Activated CD4-positive, alpha-beta T cell treated with anti-CD3 and anti-CD28 coated beads, Interleukin-2, amount 10 ng/mL, durations not matched to agents 24 days and 14 days (primary cell): ENCODE results near the gene RASSF5. TPM values are rescaled to one million over a fixed set of nuclear protein-coding genes. Genes with fewer than 3 reads are reported as not detected.
A peak's percentile ranks its signal among the peaks of the same experiment; 100 is the strongest.

ENCODE experiments used
- DNase-seq: peaks from one replicate; pipeline ENCODE4 v3.0.0; 2022
- H3K27ac Mint-ChIP-seq: one replicate; pipeline ENCODE4 v1.8.0; 2022; ENCODE audit warnings: mild to moderate bottlenecking, mixed read lengths
- H3K27me3 Mint-ChIP-seq: one replicate; pipeline ENCODE4 v1.8.0; 2022; ENCODE audit warnings: mixed read lengths
- H3K36me3 Mint-ChIP-seq: one replicate; pipeline ENCODE4 v1.8.0; 2022; ENCODE audit warnings: low read depth, mild to moderate bottlenecking, mixed read lengths
- H3K4me1 Mint-ChIP-seq: one replicate; pipeline ENCODE4 v1.8.0; 2021; ENCODE audit warnings: mixed read lengths
- H3K4me3 Mint-ChIP-seq: one replicate; pipeline ENCODE4 v1.8.0; 2022; ENCODE audit warnings: mild to moderate bottlenecking, moderate library complexity, mixed read lengths
- H3K9me3 Mint-ChIP-seq: one replicate; pipeline ENCODE4 v1.8.0; 2021; ENCODE audit warnings: mixed read lengths
- intact Hi-C: fragments of 100-400 bp; cut with micrococcal nuclease; formaldehyde crosslinking; loops from one replicate; pipeline ENCODE4 v1.15.1; 2023
- total RNA-seq: library from RNA; stranded (reverse); gene quantifications from 2 replicates; pipeline ENCODE4 v1.2.3, GENCODE V29; 2022

The RASSF5 gene
- total RNA-seq, 1 donor from 2014 or later, result 193 TPM

DNA sequence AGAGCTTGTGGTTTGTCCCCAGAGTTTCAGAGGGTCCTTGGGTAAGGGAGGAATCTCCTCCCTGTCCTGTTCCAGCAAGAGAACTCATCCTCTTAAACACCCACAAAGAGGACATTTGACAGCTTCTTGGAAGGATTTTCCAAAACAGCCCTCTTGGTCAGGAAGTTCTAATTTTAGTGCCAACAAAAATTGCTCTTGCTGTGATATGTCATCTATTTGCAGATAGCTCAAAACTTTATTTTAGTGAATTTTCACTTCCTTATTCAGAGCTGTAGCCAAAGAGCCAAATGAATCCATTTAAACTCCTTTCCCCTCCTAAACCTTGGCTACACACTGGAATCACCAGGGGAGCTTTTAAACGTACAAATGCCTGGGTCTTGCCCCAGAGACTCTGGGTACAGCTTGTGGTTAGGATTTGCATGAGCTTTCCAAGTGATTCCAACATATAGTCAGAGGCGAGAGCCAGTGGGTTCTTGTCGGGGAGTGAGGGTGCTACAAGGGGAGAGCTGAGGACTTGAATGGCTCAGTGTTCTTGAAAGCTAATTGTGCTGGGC, 11.8 kb upstream of the RASSF5 start:
- H3K9me3 Mint-ChIP-seq, result no peaks in the 10 kb centered on the region
- no peak for DNase-seq

DNA sequence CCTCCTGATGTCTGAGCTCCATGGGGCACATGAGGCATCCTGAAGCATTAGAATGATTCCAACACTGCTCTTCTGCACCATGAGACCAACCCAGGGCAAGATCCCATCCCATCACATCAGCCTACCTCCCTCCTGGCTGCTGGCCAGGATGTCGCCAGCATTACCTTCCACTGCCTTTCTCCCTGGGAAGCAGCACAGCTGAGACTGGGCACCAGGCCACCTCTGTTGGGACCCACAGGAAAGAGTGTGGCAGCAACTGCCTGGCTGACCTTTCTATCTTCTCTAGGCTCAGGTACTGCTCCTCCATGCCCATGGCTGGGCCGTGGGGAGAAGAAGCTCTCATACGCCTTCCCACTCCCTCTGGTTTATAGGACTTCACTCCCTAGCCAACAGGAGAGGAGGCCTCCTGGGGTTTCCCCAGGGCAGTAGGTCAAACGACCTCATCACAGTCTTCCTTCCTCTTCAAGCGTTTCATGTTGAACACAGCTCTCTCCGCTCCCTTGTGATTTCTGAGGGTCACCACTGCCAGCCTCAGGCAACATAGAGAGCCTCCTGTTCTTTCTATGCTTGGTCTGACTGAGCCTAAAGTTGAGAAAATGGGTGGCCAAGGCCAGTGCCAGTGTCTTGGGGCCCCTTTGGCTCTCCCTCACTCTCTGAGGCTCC, 11.1 kb upstream of the RASSF5 start:
- H3K4me3 Mint-ChIP-seq, result no peak overlapping the region
- H3K9me3 Mint-ChIP-seq, result no peaks in the 10 kb centered on the region
- H3K27ac Mint-ChIP-seq, result peak overlapping the region; percentile 73
- H3K36me3 Mint-ChIP-seq, result peaks cover 61% of the 10 kb centered on the region
- no peaks in the 10 kb centered on the region for H3K27me3 Mint-ChIP-seq
- H3K4me1 Mint-ChIP-seq, result peaks cover 15% of the 10 kb centered on the region
- intact Hi-C loops, result no loop called here
- DNase-seq, result no peak

More for the DNA sequence above, 11.8 kb upstream of the RASSF5 start:
- intact Hi-C loops, result no loop called here
- Mint-ChIP-seq H3K36me3 (peaks cover 65% of the 10 kb centered on the region), H3K27me3 (no peaks in the 10 kb centered on the region), H3K4me1 (peaks cover 16% of the 10 kb centered on the region), H3K27ac (no peak overlapping the region), H3K4me3 (no peak overlapping the region)

DNA sequence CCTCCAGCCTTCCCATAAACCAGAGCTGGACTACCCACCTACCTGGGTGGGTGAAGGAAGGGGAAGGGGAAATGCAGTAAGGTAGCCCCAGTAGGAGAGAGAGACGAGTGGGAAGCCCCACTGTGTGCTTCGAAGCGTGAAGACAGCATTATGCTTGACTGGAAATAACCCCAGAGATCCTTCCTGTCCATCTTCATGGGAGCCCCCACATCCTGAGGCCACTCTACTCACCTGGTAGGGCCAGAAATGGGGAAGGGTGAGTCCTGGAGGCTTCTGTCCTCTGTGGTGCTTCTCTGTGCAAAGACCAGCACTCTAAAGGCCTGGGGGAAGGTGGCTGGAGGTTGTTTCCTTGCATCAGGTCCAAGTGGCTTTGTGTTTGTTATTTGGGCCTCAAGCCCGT, 10.0 kb upstream of the RASSF5 start:
- Mint-ChIP-seq H3K36me3 (peaks cover 58% of the 10 kb centered on the region), H3K4me1 (peaks cover 17% of the 10 kb centered on the region), H3K9me3 (no peaks in the 10 kb centered on the region), H3K27me3 (no peaks in the 10 kb centered on the region), H3K4me3 (no peak overlapping the region), H3K27ac (peak overlapping the region; percentile 67)
- no peak for DNase-seq
- intact Hi-C loops, result no loop called here

DNA sequence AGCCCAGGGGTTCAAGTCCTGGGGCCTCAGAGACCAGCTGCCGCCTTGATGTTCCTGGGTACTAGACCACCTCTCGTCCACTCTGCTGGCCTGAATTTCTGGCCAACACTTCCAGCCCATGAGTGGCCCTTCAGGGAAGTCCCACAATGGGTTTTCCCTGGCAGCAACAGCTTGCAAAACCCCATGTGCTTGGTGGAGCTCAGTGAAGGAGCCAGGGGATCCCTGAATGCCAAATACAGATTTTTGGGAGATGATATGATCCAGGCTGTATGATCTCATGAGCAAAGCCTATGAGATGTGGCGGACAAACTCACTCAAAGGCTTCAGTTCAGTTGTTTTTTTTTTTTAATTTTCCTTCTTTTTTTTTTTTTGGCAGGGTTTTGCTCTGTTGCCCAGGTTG, 9.6 kb upstream of the RASSF5 start:
- Mint-ChIP-seq H3K9me3 (no peaks in the 10 kb centered on the region), H3K4me3 (no peak overlapping the region), H3K36me3 (peaks cover 55% of the 10 kb centered on the region), H3K27me3 (no peaks in the 10 kb centered on the region), H3K27ac (no peak overlapping the region), H3K4me1 (peaks cover 17% of the 10 kb centered on the region)
- no peak for DNase-seq
- intact Hi-C loops, result no loop called here

DNA sequence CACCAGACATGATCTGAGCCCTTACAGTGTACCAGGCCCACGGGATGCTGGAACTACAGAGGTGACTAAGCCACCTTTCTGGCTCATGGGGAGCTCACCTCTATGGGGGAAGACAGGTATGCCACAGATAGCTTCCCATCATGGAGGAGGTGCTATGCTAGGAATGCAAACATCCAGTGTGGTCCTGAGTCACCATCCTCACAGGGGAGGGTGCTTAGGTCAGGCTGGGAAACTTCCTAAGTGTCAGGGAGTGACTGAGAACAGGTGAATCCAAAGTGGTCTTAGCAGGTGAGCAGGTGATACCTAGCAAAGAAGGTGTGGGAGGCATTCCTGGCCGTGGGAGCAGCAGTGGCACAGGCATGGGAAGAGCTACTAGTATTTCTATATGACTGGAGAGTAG, 8.6 kb upstream of the RASSF5 start:
- Mint-ChIP-seq H3K27me3 (no peaks in the 10 kb centered on the region), H3K9me3 (no peaks in the 10 kb centered on the region), H3K27ac (no peak overlapping the region), H3K4me3 (no peak overlapping the region), H3K36me3 (peaks cover 56% of the 10 kb centered on the region), H3K4me1 (peaks cover 22% of the 10 kb centered on the region)
- intact Hi-C loops, result no loop called here
- no peak for DNase-seq

DNA sequence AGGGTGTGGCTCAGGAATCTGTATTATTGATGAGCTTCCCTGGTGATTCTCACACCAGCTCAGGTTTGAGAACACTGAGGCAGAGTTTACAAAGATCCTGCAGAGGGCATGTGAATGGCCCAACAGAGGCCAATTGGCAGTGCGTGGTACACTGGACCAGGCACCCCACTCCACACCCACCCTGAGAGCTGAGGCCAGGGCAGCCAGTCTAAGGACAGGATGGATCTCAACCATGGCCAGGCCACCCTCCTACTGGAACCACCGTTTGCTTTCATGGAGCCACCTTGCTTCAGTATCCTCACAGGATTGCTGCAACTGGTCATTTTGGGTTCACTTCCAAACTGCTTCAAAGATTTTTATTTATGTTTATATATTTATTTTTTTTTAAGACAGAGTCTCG, 7.3 kb upstream of the RASSF5 start:
- intact Hi-C loops, result no loop called here
- DNase-seq, result no peak
- Mint-ChIP-seq H3K36me3 (peaks cover 53% of the 10 kb centered on the region), H3K27ac (no peak overlapping the region), H3K4me3 (no peak overlapping the region), H3K4me1 (peaks cover 32% of the 10 kb centered on the region), H3K27me3 (no peaks in the 10 kb centered on the region), H3K9me3 (no peaks in the 10 kb centered on the region)

DNA sequence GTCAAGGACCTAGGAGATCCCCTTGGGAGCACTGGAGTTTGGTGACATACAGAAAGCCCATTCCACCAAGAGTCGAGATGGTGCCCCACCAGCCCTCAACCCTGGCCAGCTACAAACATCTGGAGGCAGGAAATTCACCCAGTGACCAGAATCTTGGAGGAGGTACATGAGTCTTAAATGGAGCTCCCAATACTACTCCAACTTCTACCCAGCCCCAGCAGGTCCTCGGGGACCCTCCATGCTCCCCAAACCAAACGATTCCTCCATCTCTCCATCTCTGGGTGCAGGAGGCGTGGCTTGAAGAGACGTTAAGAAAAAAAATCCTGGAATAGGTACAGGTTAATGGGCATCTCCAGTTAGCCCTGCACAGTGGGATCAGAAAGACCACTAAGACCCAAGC, 5.5 kb upstream of the RASSF5 start:
- DNase-seq, result no peak
- Mint-ChIP-seq H3K9me3 (no peaks in the 10 kb centered on the region), H3K36me3 (peaks cover 39% of the 10 kb centered on the region), H3K4me3 (no peak overlapping the region), H3K27ac (no peak overlapping the region), H3K27me3 (peaks cover 3% of the 10 kb centered on the region), H3K4me1 (peaks cover 33% of the 10 kb centered on the region)
- intact Hi-C loops, result no loop called here

DNA sequence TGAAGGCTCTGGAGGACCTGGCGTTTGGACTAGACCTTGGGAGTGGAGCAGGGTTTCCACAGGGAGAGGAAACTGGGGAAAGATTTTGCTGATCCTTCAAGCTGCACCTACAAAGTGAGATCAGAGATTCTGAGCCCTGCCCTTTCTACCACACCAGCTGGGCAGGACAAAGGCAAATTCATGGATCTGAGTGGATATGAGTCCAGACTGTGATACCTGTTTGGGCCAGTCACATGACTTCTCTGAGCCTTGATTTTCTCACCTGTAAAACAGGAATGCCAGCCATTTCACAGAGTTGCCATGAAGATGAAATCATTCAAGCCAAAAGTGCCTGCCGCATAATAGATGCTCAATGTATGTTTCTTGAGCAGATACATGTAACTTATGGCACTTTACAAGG, 4.9 kb upstream of the RASSF5 start:
- intact Hi-C loops, result no loop called here
- no peak overlapping the region for H3K27ac Mint-ChIP-seq
- DNase-seq, result no peak
- H3K4me3 Mint-ChIP-seq, result no peak overlapping the region
- peaks cover 36% of the 10 kb centered on the region for H3K36me3 Mint-ChIP-seq
- H3K4me1 Mint-ChIP-seq, result peaks cover 33% of the 10 kb centered on the region
- no peaks in the 10 kb centered on the region for H3K9me3 Mint-ChIP-seq
- peaks cover 3% of the 10 kb centered on the region for H3K27me3 Mint-ChIP-seq

DNA sequence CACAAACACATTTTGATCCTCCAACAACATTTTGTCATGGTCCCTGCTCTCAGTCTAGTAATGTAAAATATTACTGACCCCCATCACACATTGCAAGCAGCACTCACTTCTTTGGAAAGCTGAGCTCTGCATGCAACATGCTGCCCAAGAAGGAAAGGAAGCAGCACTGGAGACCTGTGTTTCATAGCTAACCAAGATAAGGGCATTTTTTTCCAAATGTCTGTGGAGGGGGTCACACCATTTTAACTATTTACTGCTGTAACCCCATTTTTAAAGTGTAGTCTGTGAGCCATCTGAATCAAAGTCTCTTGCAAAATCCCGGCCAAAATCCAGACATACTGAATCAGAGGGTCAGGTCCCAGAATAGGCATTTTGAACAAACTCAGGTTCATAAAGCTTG, 4.5 kb upstream of the RASSF5 start:
- Mint-ChIP-seq H3K27ac (no peak overlapping the region), H3K9me3 (no peaks in the 10 kb centered on the region), H3K4me1 (peaks cover 33% of the 10 kb centered on the region), H3K4me3 (no peak overlapping the region), H3K36me3 (peaks cover 36% of the 10 kb centered on the region), H3K27me3 (peaks cover 3% of the 10 kb centered on the region)
- DNase-seq, result no peak
- intact Hi-C loops, result no loop called here

DNA sequence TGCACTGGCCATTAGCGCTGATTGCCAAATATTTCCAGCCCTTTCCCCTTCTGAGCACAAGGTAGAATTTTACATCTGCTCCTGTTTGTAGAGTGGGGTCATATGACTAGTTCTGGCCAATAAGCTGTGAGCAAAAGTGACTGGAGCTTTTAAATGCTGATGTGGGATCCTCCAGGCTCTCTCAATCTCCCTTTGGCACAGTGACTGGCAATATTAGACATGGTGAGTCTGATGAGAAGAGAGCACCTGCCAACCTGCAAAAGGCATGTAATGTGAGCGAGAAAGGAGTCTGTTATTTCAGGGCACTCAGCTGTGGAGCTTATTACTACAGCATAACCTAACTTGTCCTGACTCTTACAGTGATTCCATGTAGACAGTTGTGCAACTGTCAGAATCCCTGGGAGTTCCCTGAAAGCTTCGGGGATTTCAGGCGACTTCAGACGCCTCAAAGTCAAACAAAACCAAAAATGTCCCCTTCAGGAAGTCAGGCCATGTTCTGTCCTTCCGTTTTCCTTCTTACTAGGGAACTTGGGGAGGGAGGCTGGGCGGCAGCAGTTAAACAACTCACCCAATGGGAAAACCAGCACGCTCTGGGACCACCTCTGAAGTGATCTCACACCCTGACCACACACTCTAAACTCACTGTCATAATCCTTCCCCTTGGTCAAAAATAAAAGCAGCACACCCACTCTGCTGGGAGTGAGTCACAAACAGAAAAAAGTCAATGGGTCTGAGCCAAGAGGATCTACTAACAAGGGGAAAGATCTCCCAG, 3.6 kb upstream of the RASSF5 start:
- Mint-ChIP-seq H3K27ac (peak overlapping the region; percentile 51), H3K4me3 (peak overlapping the region; percentile 28), H3K9me3 (no peaks in the 10 kb centered on the region), H3K27me3 (peaks cover 11% of the 10 kb centered on the region), H3K36me3 (peaks cover 28% of the 10 kb centered on the region), H3K4me1 (peaks cover 38% of the 10 kb centered on the region)
- intact Hi-C loops, result loop anchor here (1.0 kb wide), 1 partner anchor 87 kb away; no protein-coding TSS in a partner anchor
- peak; percentile 71 for DNase-seq

DNA sequence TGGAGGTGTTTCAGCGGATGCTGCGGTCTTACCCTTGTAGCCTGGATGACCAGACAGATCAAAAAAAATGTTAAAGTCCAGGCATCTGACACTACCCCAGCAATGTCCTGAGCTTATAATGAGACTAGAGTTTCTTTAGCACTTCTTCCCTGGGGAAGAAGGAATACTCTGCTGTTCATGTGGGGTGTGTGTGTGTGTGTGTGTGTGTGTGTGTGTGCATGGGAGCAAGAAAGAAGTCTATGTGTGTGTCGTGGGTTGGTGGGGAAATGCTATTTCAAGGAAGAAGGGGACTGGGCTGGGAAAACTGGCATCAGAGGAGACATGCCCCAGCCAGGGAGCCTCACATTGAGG, 3.0 kb upstream of the RASSF5 start:
- Mint-ChIP-seq H3K4me3 (peak overlapping the region; percentile 28), H3K9me3 (no peaks in the 10 kb centered on the region), H3K27me3 (peaks cover 16% of the 10 kb centered on the region), H3K27ac (peak overlapping the region; percentile 51), H3K36me3 (peaks cover 29% of the 10 kb centered on the region), H3K4me1 (peaks cover 42% of the 10 kb centered on the region)
- no peak for DNase-seq
- intact Hi-C loops, result loop anchor here (1.0 kb wide), 1 partner anchor 86 kb away; no protein-coding TSS in a partner anchor

DNA sequence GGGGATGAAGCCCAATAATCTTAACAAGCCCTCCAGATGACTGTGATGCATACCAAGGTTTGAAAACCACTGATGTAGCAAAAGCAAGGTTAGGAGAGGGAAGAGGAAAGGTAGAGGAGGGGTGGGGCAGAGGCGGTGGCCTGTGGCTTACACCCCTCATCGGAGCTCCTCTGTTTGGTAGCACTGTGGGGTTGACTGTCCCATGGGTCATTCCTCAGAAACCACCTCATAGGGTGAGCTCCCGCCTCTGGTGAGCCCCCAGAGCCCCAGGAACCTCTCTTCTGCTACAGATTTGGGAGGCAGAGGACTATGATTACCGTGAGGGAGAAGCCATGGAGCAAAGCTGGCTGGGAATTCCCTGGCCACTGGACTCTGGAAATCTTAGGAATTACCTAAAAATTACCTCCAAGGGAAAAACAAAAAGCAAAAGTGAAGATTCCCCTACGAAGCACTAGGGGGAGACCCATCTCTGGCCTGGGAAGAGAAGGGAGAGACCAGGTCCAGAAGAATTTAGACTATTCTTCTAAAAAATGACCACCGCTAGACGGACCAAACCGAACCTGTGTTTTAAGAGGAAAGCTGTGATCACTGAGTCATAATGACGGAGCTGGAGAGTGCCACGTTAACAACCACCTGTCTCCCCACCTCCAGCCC, 1.5 kb upstream of the RASSF5 start:
- H3K27ac Mint-ChIP-seq, result no peak overlapping the region
- intact Hi-C loops, result loop anchor here (1.0 to 5.0 kb wide), 2 partner anchors 39 to 77 kb away; no protein-coding TSS in a partner anchor
- H3K36me3 Mint-ChIP-seq, result peaks cover 23% of the 10 kb centered on the region
- DNase-seq, result no peak
- H3K9me3 Mint-ChIP-seq, result no peaks in the 10 kb centered on the region
- peak overlapping the region; percentile 80 for H3K4me3 Mint-ChIP-seq
- peaks cover 22% of the 10 kb centered on the region for H3K27me3 Mint-ChIP-seq
- H3K4me1 Mint-ChIP-seq, result peaks cover 42% of the 10 kb centered on the region

DNA sequence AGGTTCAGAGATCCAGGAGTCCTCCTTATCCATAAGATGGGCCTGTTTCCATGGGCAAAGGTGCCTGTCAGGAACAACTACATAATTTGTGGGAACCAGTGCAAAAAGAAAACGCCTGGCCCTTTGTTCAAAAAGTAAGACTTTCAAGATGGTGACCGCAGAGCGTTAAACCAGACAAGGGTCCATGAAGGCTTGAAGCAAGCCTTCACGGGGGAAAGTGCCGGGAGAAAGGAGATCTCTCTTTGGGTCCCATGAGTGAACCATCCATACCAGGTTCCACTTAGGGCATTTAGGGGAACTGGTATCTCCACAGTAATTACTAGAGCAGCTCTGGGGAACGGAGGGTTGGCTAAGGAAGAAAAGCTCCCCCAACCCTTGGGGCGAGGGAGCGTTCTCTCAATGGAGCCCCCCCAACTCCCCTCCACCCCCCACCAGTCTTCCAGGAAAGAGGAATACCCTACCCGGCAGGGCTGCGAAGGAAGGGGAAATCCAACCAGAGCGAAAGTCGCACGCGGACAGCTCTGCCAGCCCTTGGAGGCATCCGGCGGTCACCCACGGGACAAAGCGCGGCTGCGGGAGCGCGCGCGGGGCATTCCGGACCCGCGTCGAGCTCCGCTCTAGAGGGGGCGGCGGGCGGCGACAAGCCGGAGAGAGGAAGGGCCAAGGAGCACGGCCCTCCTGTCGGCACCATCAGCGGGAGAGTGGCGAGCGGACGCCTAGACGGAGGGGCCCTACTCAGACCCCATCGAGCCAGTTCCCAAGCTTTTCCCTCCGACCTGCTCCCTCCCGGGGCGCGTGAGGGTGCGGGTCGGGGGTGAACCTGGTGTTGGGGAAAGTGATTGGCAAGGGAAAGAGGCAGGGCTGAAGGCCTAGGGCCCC, 687 bp upstream of the RASSF5 start:
- H3K27ac Mint-ChIP-seq, result peak overlapping the region; percentile 53
- peaks cover 19% of the 10 kb centered on the region for H3K36me3 Mint-ChIP-seq
- peak; percentile 79 for DNase-seq
- peaks cover 22% of the 10 kb centered on the region for H3K27me3 Mint-ChIP-seq
- no peaks in the 10 kb centered on the region for H3K9me3 Mint-ChIP-seq
- peak overlapping the region; percentile 80 for H3K4me3 Mint-ChIP-seq
- H3K4me1 Mint-ChIP-seq, result peaks cover 39% of the 10 kb centered on the region
- intact Hi-C loops, result loop anchor here (1.0 to 5.0 kb wide), 2 partner anchors 39 to 77 kb away; no protein-coding TSS in a partner anchor
